Ovary (tissue), 9 donors: ENCODE measurements around the gene SIX3. TPM values are rescaled to one million over a fixed set of nuclear protein-coding genes. Genes with fewer than 3 reads are reported as not detected.

Source experiments
- DNase-seq, 5 donors: peaks; one replicate each; pipeline ENCODE4 v3.0.0-alpha.2; 2019 to 2020
- H3K27ac ChIP-seq, 2 donors: fragments of 200-600 bp; one replicate each; pipeline versions ENCODE4 v1.5.1 to v1.8.0; 2019 to 2022
- H3K27me3 ChIP-seq: fragments of 200-600 bp; one replicate; pipeline ENCODE4 v1.8.0; 2022
- H3K36me3 ChIP-seq: fragments of 200-600 bp; sonication (generic); one replicate; pipeline ENCODE4 v1.5.1; 2019
- H3K4me1 ChIP-seq: one replicate; pipeline ENCODE4 v1.8.1; 2013; ENCODE audit warnings: mild to moderate bottlenecking, moderate library complexity; ENCODE audit not compliant: insufficient read depth
- H3K4me3 ChIP-seq: fragments of 200-600 bp; sonication (generic); one replicate; pipeline ENCODE4 v1.5.1; 2017
- H3K9me3 ChIP-seq, 2 donors: fragments of 200-600 bp in 1 of 2; sonication (generic) in 1 of 2; one replicate each; pipeline versions ENCODE4 v1.5.1 to v1.8.1; 2013 to 2019; ENCODE audit warnings: mild to moderate bottlenecking in 1 of 2, moderate library complexity in 1 of 2
- EP300 ChIP-seq: sonication (generic); formaldehyde crosslinking; IDR thresholded peaks from one replicate; pipeline ENCODE4 v1.6.1; 2017; ENCODE audit warnings: antibody characterized with exemption
- POLR2A ChIP-seq: fragments of 450-650 bp; IDR thresholded peaks from one replicate; pipeline ENCODE4 v1.6.1; 2017; ENCODE audit warnings: antibody characterized with exemption, mild to moderate bottlenecking, moderate library complexity
- WGBS, 3 donors: extraction: QIAGEN DNeasy Blood & Tissue Kit in 1 of 3; methylation state at CpG; one replicate each; pipeline versions ENCODE4 v1.1.5 to v1.1.7; 2013 to 2017; 5-methylcytosine and 5-hydroxymethylcytosine counted together
- intact Hi-C, 4 donors: fragments of 100-400 bp; cut with DNase I; formaldehyde crosslinking; loops; one replicate each; pipeline versions ENCODE4 v1.11.0 to v1.15.1; 2022 to 2023
- polyA plus RNA-seq, 2 donors: library from polyadenylated mRNA; stranded (reverse); fragments of 200-250 nt in 1 of 2; fragments of 350-450 nt in 1 of 2; fragmentation: Illumina TruSeq in 1 of 2; extraction: RNeasy Lipid Tissue Mini Kit (QIAGEN cat#74804) in 1 of 2; gene quantifications; one replicate each; pipeline ENCODE4 v1.2.3, GENCODE V29; 2013 to 2014
- total RNA-seq, 7 donors: library from RNA; depleted of rRNA in 2 of 7; stranded (reverse); fragments of >200 nt in 2 of 7; fragmentation: NEBNext Ultra II Directional in 3 of 7; extraction: Animal tissue kit (Norgen Biotek cat#: 25700) in 3 of 7; gene quantifications; one replicate each; pipeline versions ENCODE4 v1.1.0 to v1.2.4, GENCODE V29; 2016 to 2023
- TF ChIP-seq, protein P1 (sequence below), 3 donors: fragments of 450-650 bp in 2 of 3; fragments of 200-600 bp in 1 of 3; IDR thresholded peaks; one replicate each; pipeline versions ENCODE4 v1.5.1 to v1.8.0; 2016 to 2022; ENCODE audit warnings: antibody characterized with exemption in 3 of 3, mild to moderate bottlenecking in 1 of 3
- donor health status: DM: no; HTN: no; CAD: no; lungs with moderate emphysema.
- donor health status: DM: no; HTN: no; CAD: no.
- donor health status: Bipolar disorder and iron deficiency.
- donor health status: DM: yes; HTN: yes; CAD: no.
- donor health status: DM: no; HTN: no; CAD: no.
- donor health status: DM: yes; HTN: yes; CAD: no.

Gene SIX3
- total and polyA plus RNA-seq, 9 donors, result not detected

DNA sequence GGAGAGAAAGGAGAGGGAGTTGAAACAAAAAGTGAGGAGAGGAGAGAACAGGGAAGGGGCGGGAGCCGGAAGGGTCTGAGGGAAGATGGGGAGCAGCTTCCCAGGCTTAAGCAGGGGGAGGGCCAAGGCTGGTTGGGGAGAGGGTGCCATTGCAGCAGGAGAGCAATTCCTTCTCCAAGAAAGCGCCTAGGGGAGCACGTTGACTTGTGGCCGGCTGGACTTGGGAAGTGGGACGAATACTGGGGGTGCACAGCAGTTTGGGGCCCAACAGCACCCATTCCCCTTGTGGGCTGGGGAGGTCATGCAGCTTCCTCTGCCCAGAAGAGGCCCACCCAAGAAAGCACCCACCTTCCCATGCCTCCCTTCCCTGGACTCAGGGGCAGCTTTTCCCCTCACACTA is 9.6 kb downstream of the SIX3 start:
- TF ChIP-seq, protein P1, sequence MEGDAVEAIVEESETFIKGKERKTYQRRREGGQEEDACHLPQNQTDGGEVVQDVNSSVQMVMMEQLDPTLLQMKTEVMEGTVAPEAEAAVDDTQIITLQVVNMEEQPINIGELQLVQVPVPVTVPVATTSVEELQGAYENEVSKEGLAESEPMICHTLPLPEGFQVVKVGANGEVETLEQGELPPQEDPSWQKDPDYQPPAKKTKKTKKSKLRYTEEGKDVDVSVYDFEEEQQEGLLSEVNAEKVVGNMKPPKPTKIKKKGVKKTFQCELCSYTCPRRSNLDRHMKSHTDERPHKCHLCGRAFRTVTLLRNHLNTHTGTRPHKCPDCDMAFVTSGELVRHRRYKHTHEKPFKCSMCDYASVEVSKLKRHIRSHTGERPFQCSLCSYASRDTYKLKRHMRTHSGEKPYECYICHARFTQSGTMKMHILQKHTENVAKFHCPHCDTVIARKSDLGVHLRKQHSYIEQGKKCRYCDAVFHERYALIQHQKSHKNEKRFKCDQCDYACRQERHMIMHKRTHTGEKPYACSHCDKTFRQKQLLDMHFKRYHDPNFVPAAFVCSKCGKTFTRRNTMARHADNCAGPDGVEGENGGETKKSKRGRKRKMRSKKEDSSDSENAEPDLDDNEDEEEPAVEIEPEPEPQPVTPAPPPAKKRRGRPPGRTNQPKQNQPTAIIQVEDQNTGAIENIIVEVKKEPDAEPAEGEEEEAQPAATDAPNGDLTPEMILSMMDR (IDR thresholded peaks at IDR 0.05), result no peak
- TF ChIP-seq EP300 (no peak), POLR2A (no peak)
- no peak for DNase-seq
- Histone ChIP-seq H3K27me3 (no peaks in the 10 kb centered on the region), H3K27ac (no peak overlapping the region), H3K4me1 (peaks cover 10% of the 10 kb centered on the region), H3K36me3 (no peaks in the 10 kb centered on the region), H3K9me3 (no peaks in the 10 kb centered on the region), H3K4me3 (no peak overlapping the region)
- intact Hi-C loops, result loop anchor here in 3 of 4 donors (10.0 kb wide), 3 partner anchors 466 to 906 kb away; no protein-coding TSS in a partner anchor
- 49 to 73% (median 61%) methylated on average over 6 of the region's 6 CpGs for WGBS, 3 donors

GRCh38 chr2:44951714-44952113 is 10.2 kb downstream of the SIX3 start:
- H3K4me1 ChIP-seq, result peaks cover 10% of the 10 kb centered on the region
- no peaks in the 10 kb centered on the region for H3K9me3 ChIP-seq
- intact Hi-C loops, result loop anchor here in 3 of 4 donors (10.0 kb wide), 3 partner anchors 467 to 907 kb away; no protein-coding TSS in a partner anchor
- H3K27me3 ChIP-seq, result no peaks in the 10 kb centered on the region
- no peak overlapping the region for H3K4me3 ChIP-seq
- no peak for DNase-seq
- H3K27ac ChIP-seq, result no peak overlapping the region
- H3K36me3 ChIP-seq, result no peaks in the 10 kb centered on the region
- 28 to 39% (median 33%) methylated on average over 8 of the region's 8 CpGs for WGBS, 3 donors
- TF ChIP-seq, protein P1 (IDR thresholded peaks at IDR 0.05), result no peak
- no peak for TF ChIP-seq EP300
- no peak for TF ChIP-seq POLR2A

DNA sequence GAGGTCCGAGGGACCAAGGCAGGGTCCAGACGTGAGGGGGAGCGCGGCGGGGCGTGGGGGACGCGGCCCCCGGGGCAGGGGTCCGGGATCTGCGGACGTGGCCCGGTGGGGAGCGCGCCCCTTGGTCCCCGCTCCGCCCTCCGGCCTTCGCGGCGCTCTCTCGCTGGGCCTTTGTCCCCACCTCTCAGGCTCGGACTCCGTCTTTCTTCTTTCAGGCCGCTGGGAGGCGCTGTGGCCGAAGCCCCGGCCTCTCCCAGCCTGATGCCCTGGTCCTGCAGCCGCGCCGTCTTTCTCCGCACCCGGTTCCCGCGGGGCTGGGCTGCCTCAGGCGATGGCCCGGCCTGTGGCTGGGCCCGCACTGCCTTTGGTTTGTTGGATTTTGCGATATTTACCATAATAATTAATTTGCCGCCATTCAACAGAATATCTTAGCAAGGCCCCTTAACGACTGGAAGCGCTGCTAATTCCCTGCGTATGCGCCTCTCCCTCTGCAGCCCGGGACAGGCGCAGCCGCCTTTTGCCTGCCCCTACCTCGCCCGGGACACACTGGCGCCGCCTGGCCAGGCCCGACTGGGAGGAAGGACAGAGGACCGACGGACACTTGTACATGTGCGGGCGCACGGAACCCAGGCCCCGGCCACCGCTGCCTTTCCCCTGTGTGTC is 10.8 kb downstream of the SIX3 start:
- no peak overlapping the region for H3K27ac ChIP-seq
- TF ChIP-seq POLR2A, result no peak
- WGBS, 3 donors, result 1% methylated on average over 55 to 59 of the region's 59 CpGs
- peaks cover 10% of the 10 kb centered on the region for H3K4me1 ChIP-seq
- H3K36me3 ChIP-seq, result no peaks in the 10 kb centered on the region
- no peaks in the 10 kb centered on the region for H3K27me3 ChIP-seq
- no peak overlapping the region for H3K4me3 ChIP-seq
- intact Hi-C loops, result loop anchor here in 3 of 4 donors (10.0 kb wide), 3 partner anchors 467 to 907 kb away; no protein-coding TSS in a partner anchor
- DNase-seq, result no peak
- H3K9me3 ChIP-seq, result no peaks in the 10 kb centered on the region

- H3K27ac ChIP-seq, result no peak overlapping the region
- intact Hi-C loops, result loop anchor here in 3 of 4 donors (10.0 kb wide), 3 partner anchors 468 to 908 kb away; no protein-coding TSS in a partner anchor
- peaks cover 10% of the 10 kb centered on the region for H3K4me1 ChIP-seq
- TF ChIP-seq POLR2A (no peak), EP300 (no peak)
- TF ChIP-seq, protein P1 (IDR thresholded peaks at IDR 0.05), result no peak
- no peak for DNase-seq
- H3K27me3 ChIP-seq, result no peaks in the 10 kb centered on the region
- 3 to 7% (median 3%) methylated on average over 39 of the region's 39 CpGs for WGBS, 3 donors
- H3K4me3 ChIP-seq, result no peak overlapping the region
- no peaks in the 10 kb centered on the region for H3K36me3 ChIP-seq
- H3K9me3 ChIP-seq, result no peaks in the 10 kb centered on the region
These were observed 11.4 kb downstream of the SIX3 start for GRCh38 chr2:44952806-44953498.

DNA sequence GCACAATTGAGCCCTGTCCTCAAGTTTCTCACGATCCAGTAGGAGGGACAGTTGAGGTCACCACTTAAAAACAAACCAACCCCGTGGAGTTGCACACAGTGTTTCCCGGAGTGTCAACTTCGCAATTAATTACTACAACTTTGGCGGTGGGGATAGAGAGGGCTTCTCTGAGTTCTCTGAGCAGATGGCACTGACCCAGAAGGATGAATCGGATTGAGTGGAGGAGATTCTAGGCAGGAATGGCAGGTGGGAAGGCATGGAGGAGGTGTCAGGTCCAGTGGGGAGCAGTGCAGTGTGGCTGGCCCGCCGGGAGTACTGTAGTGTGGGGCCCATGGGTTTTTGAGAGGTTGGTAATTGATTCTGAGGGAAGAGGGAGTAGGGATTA is 12.0 kb downstream of the SIX3 start:
- intact Hi-C loops, result loop anchor here in 3 of 4 donors (10.0 kb wide), 3 partner anchors 469 to 909 kb away; no protein-coding TSS in a partner anchor

More for the DNA sequence above, 12.0 kb downstream of the SIX3 start:
- Histone ChIP-seq H3K36me3 (no peaks in the 10 kb centered on the region), H3K9me3 (no peaks in the 10 kb centered on the region), H3K4me3 (no peak overlapping the region), H3K27ac (no peak overlapping the region), H3K27me3 (no peaks in the 10 kb centered on the region), H3K4me1 (peaks cover 10% of the 10 kb centered on the region)
- DNase-seq, result no peak
- TF ChIP-seq EP300 (no peak), POLR2A (no peak)
- TF ChIP-seq, protein P1 (IDR thresholded peaks at IDR 0.05), result no peak
- 10 to 21% (median 19%) methylated on average over 8 of the region's 8 CpGs for WGBS, 3 donors
